ENCODE results near the gene P2RY6. TPM values are rescaled to one million over a fixed set of nuclear protein-coding genes. Genes with fewer than 3 reads are reported as not detected.

Gene P2RY6
- total RNA-seq, 4 donors from 2014 or later: 0.63 to 3.3 (median 0.90) TPM; not detected in 1

GRCh38 chr11:73315293-73316020, 43.3 kb downstream of the P2RY6 start:
- no peak for DNase-seq (ENCODE audit: low spot score in 2 of 2)
- H3K9me3 ChIP-seq: no peaks in the 10 kb centered on the region
- H3K4me1 ChIP-seq: peaks cover 0 to 100% (median 83%) of the 10 kb centered on the region in 4 donors
- peak overlapping the region in 1 of 4 donors; percentile 71 for H3K4me3 ChIP-seq
- WGBS, 2 donors: 14 to 30% methylated on average over 9 of the region's 9 CpGs
- no peaks in the 10 kb centered on the region for H3K27me3 ChIP-seq
- peaks cover 0 to 9% (median 2%) of the 10 kb centered on the region in 3 donors for H3K36me3 ChIP-seq
- H3K27ac ChIP-seq: peak overlapping the region; percentile 94 to 99 (median 98)
- no peak for TF ChIP-seq EP300 (IDR thresholded peaks at IDR 0.05)
- no peak for TF ChIP-seq CTCF (IDR thresholded peaks at IDR 0.05)
- TF ChIP-seq POLR2A (IDR thresholded peaks at IDR 0.05): no peak

- DNase-seq (ENCODE audit: low spot score in 2 of 2): no peak
- peaks cover 0 to 4% (median 0%) of the 10 kb centered on the region in 3 donors for H3K36me3 ChIP-seq
- H3K27ac ChIP-seq: peak overlapping the region; percentile 94 to 99 (median 98)
- H3K9me3 ChIP-seq: no peaks in the 10 kb centered on the region
- H3K4me1 ChIP-seq: peaks cover 0 to 100% (median 85%) of the 10 kb centered on the region in 4 donors
- H3K27me3 ChIP-seq: no peaks in the 10 kb centered on the region
- WGBS, 2 donors: 33 to 41% methylated on average over 1 of the region's 1 CpG
- TF ChIP-seq EP300 (IDR thresholded peaks at IDR 0.05) (no peak), CTCF (IDR thresholded peaks at IDR 0.05) (no peak), POLR2A (IDR thresholded peaks at IDR 0.05) (no peak)
- H3K4me3 ChIP-seq: no peak overlapping the region
Measured at GRCh38 chr11:73316422-73316821, 44.3 kb downstream of the P2RY6 start.

GRCh38 chr11:73317373-73317772, 45.2 kb downstream of the P2RY6 start:
- peaks cover 0 to 100% (median 89%) of the 10 kb centered on the region in 4 donors for H3K4me1 ChIP-seq
- DNase-seq (ENCODE audit: low spot score in 2 of 2): no peak

GRCh38 chr11:73317803-73318202, 45.7 kb downstream of the P2RY6 start:
- no peaks in the 10 kb centered on the region for H3K27me3 ChIP-seq
- H3K27ac ChIP-seq: peak overlapping the region; percentile 94 to 99 (median 98)
- TF ChIP-seq CTCF (IDR thresholded peaks at IDR 0.05): no peak
- TF ChIP-seq POLR2A (IDR thresholded peaks at IDR 0.05): no peak
- no peak for TF ChIP-seq EP300 (IDR thresholded peaks at IDR 0.05)
- H3K4me3 ChIP-seq: no peak overlapping the region
- no peaks in the 10 kb centered on the region for H3K9me3 ChIP-seq
- peaks cover 0 to 100% (median 93%) of the 10 kb centered on the region in 4 donors for H3K4me1 ChIP-seq
- no peak for DNase-seq (ENCODE audit: low spot score in 2 of 2)
- no peaks in the 10 kb centered on the region for H3K36me3 ChIP-seq
- 42 to 83% methylated on average over 3 of the region's 3 CpGs for WGBS, 2 donors

More at GRCh38 chr11:73317373-73317772, 45.2 kb downstream of the P2RY6 start:
- 34 to 51% methylated on average over 4 of the region's 4 CpGs for WGBS, 2 donors
- Histone ChIP-seq H3K36me3 (no peaks in the 10 kb centered on the region), H3K9me3 (no peaks in the 10 kb centered on the region), H3K27ac (peak overlapping the region; percentile 94 to 99 (median 98)), H3K4me3 (no peak overlapping the region), H3K27me3 (no peaks in the 10 kb centered on the region)
- TF ChIP-seq EP300 (IDR thresholded peaks at IDR 0.05) (peak in 1 of 2 donors; percentile 60), POLR2A (IDR thresholded peaks at IDR 0.05) (no peak), CTCF (IDR thresholded peaks at IDR 0.05) (no peak)

- Histone ChIP-seq H3K36me3 (no peaks in the 10 kb centered on the region), H3K9me3 (no peaks in the 10 kb centered on the region), H3K27me3 (no peaks in the 10 kb centered on the region), H3K27ac (peak overlapping the region; percentile 94 to 99 (median 98)), H3K4me3 (no peak overlapping the region), H3K4me1 (peaks cover 0 to 100% (median 97%) of the 10 kb centered on the region in 4 donors)
- 70 to 72% methylated on average over 8 of the region's 8 CpGs for WGBS, 2 donors
- TF ChIP-seq CTCF (IDR thresholded peaks at IDR 0.05) (no peak), POLR2A (IDR thresholded peaks at IDR 0.05) (no peak), EP300 (IDR thresholded peaks at IDR 0.05) (no peak)
- no peak for DNase-seq (ENCODE audit: low spot score in 2 of 2)
Measured at GRCh38 chr11:73318501-73319011, 46.4 kb downstream of the P2RY6 start.
